A549 (cell line): ENCODE measurements around the gene GRID2. TPM values are rescaled to one million over a fixed set of nuclear protein-coding genes. Genes with fewer than 3 reads are reported as not detected.

Experiments
- ATAC-seq, 2 experiments: fragments of 200-7000 bp in 1 of 2; fragments of >200 bp in 1 of 2; cut with Nextera tagmentation in 1 of 2; cut with Tn5 transposase in 1 of 2; 3 replicates each; pipeline versions ENCODE4 v1.8.0 to v1.9.1; 2018 to 2020; ENCODE audit warnings: mild to moderate bottlenecking in 1 of 2, moderate library complexity in 1 of 2
- CTCF ChIA-PET: fragments of 300-600 bp; sonication (Branson Sonifier 250); formaldehyde crosslinking; extraction: SDS; loops from one replicate; lab custom pipeline; 2021; ENCODE audit warnings: antibody characterized with exemption, inconsistent platforms; lab: Yijun Ruan, JAX
- POLR2A ChIA-PET: fragments of 350-600 bp; formaldehyde crosslinking; extraction: SDS; loops from one replicate; lab custom pipeline; 2021; ENCODE audit warnings: antibody characterized with exemption, inconsistent platforms; lab: Yijun Ruan, JAX
- DNase-seq, 2 experiments: peaks; one replicate each; pipeline versions ENCODE4 v3.0.0 to v3.0.0-alpha.2; 2011 to 2016; ENCODE audit warnings: low read depth in 1 of 2, low spot score in 1 of 2
- FAIRE-seq: peaks from 2 replicates; lab custom pipeline; 2011; peaks lifted over from hg19 to GRCh38; lab: Jason Lieb, UNC
- H3K27ac ChIP-seq, 2 experiments: fragments of >200 bp; sonication (Bioruptor Twin); formaldehyde crosslinking; 3 replicates each; pipeline ENCODE4 v1.5.1; 2016 to 2017
- H3K4me1 ChIP-seq: fragments of >200 bp; sonication (Bioruptor Twin); formaldehyde crosslinking; 3 replicates; pipeline ENCODE4 v1.6.1; 2016
- H3K4me2 ChIP-seq: fragments of >200 bp; sonication (Bioruptor Twin); formaldehyde crosslinking; 3 replicates; pipeline ENCODE4 v1.6.1; 2016
- H3K4me3 ChIP-seq: fragments of >200 bp; sonication (Bioruptor Twin); formaldehyde crosslinking; 3 replicates; pipeline ENCODE4 v1.5.1; 2016
- H3K9me3 ChIP-seq: fragments of >200 bp; sonication (Bioruptor Twin); formaldehyde crosslinking; 3 replicates; pipeline ENCODE4 v1.6.1; 2016
- BCL3 ChIP-seq: fragments of >200 bp; sonication (Bioruptor Twin); formaldehyde crosslinking; IDR thresholded peaks from 3 replicates; pipeline ENCODE4 v1.6.1; 2016
- CBX2 ChIP-seq: fragments of 200-600 bp; sonication (generic); IDR thresholded peaks from 2 replicates; pipeline ENCODE4 v1.6.1; 2016; ENCODE audit warnings: low read depth, mild to moderate bottlenecking, borderline replicate concordance
- CEBPB ChIP-seq, 2 experiments: fragments of >200 bp in 1 of 2; sonication (Bioruptor Twin) in 1 of 2; formaldehyde crosslinking in 1 of 2; IDR thresholded peaks; 2 replicates each; pipeline ENCODE4 v1.6.1; 2012 to 2016
- CHD4 ChIP-seq: fragments of 200-600 bp; sonication (generic); IDR thresholded peaks from 2 replicates; pipeline ENCODE4 v1.6.1; 2016; ENCODE audit warnings: antibody characterized with exemption, mild to moderate bottlenecking, borderline replicate concordance
- EP300 ChIP-seq, 2 experiments: fragments of >200 bp; sonication (Bioruptor Twin); formaldehyde crosslinking; IDR thresholded peaks; 2 replicates in 1 of 2; 3 replicates in 1 of 2; pipeline ENCODE4 v1.6.1; 2016 to 2017
- FOSL2 ChIP-seq, 2 experiments: fragments of 450-650 bp in 1 of 2; fragments of >200 bp in 1 of 2; sonication (Bioruptor Twin) in 1 of 2; formaldehyde crosslinking; IDR thresholded peaks; 2 replicates each; pipeline versions ENCODE4 v1.5.0 to v1.6.1; 2016 to 2020; ENCODE audit warnings: mild to moderate bottlenecking in 1 of 2, moderate library complexity in 1 of 2
- HDAC2 ChIP-seq: fragments of 200-600 bp; sonication (generic); IDR thresholded peaks from 2 replicates; pipeline ENCODE4 v1.6.1; 2016
- HEYL ChIP-seq: fragments of 250-450 bp; sonication (Bioruptor Pico); IDR thresholded peaks from 2 replicates; pipeline ENCODE4 v1.8.0; 2021; ENCODE audit warnings: mild to moderate bottlenecking, moderate library complexity
- HOXB13 ChIP-seq: fragments of 250-450 bp; sonication (Bioruptor Pico); IDR thresholded peaks from 2 replicates; pipeline ENCODE4 v1.5.0; 2020; ENCODE audit warnings: low read depth, mild to moderate bottlenecking, moderate library complexity
- JUN ChIP-seq, 2 experiments: fragments of >200 bp; sonication (Bioruptor Twin); formaldehyde crosslinking; IDR thresholded peaks; 2 replicates in 1 of 2; 3 replicates in 1 of 2; pipeline ENCODE4 v1.6.1; 2016 to 2017
- MAFK ChIP-seq: fragments of 450-650 bp; IDR thresholded peaks from 2 replicates; pipeline ENCODE4 v1.6.1; 2014; ENCODE audit not compliant: partially characterized antibody
- NR3C1 ChIP-seq: fragments of >200 bp; sonication (Bioruptor Twin); formaldehyde crosslinking; IDR thresholded peaks from 3 replicates; pipeline ENCODE4 v1.6.1; 2017
- RFX5 ChIP-seq: fragments of 450-650 bp; IDR thresholded peaks from 2 replicates; pipeline ENCODE4 v1.7.1; 2014; ENCODE audit warnings: antibody characterized with exemption, mild to moderate bottlenecking, moderate library complexity
- RNF2 ChIP-seq: fragments of 200-600 bp; sonication (generic); IDR thresholded peaks from 2 replicates; pipeline ENCODE4 v1.6.1; 2016; ENCODE audit warnings: low read depth, mild to moderate bottlenecking, antibody characterized with exemption, moderate library complexity, borderline replicate concordance
- SREBF2 ChIP-seq: fragments of 450-650 bp; IDR thresholded peaks from 2 replicates; pipeline ENCODE4 v1.6.1; 2014; ENCODE audit warnings: mild to moderate bottlenecking, moderate library complexity
- TFCP2L1 ChIP-seq: fragments of 250-450 bp; sonication (Bioruptor Pico); IDR thresholded peaks from 2 replicates; pipeline ENCODE4 v1.5.0; 2021; ENCODE audit warnings: mild to moderate bottlenecking
- ZC3H11A ChIP-seq: fragments of 450-650 bp; IDR thresholded peaks from 2 replicates; pipeline ENCODE4 v1.6.1; 2014; ENCODE audit warnings: antibody characterized with exemption, mild to moderate bottlenecking
- ZNF302 ChIP-seq: fragments of 250-450 bp; sonication (Bioruptor Pico); IDR thresholded peaks from 2 replicates; pipeline ENCODE4 v1.9.0; 2021; ENCODE audit warnings: inconsistent platforms, mild to moderate bottlenecking, moderate library complexity
- WGBS: methylation state at CpG from one replicate; pipeline ENCODE4 v1.1.6; 2017; ENCODE audit errors: missing lambda C conversion rate; 5-methylcytosine and 5-hydroxymethylcytosine counted together
- polyA plus RNA-seq, 4 experiments: library from polyadenylated mRNA; depleted of rRNA in 3 of 4; stranded (reverse); fragments of >200 nt; fragmentation: RNase III in 1 of 4; extraction: RNeasy Plus Mini Kit Qiagen cat#74134 plus additional on column Dnase treatment in 1 of 4; gene quantifications; 2 replicates in 3 of 4; 3 replicates in 1 of 4; pipeline ENCODE4 v1.2.3, GENCODE V29; 2011 to 2017

GRID2 gene
- polyA plus RNA-seq, 2 of the 4 experiments (the other 2 are of a cell fraction) = not detected

GRCh38 chr4:92600638-92601037 lies 296.9 kb downstream of the GRID2 start (continued):
- no peak for TF ChIP-seq BCL3

- POLR2A ChIA-PET = no interaction called here
- CTCF ChIA-PET = no interaction called here
- ATAC-seq = no peak
- Histone ChIP-seq H3K9me3 (no peaks in the 10 kb centered on the region), H3K4me3 (no peak overlapping the region), H3K27ac (no peak overlapping the region), H3K4me1 (no peaks in the 10 kb centered on the region), H3K4me2 (no peak overlapping the region)
- TF ChIP-seq RFX5 = no peak
- no peak for TF ChIP-seq CHD4
- no peak for TF ChIP-seq BCL3
- no peak for TF ChIP-seq MAFK
- no peak for TF ChIP-seq FOSL2 (IDR thresholded peaks at IDR 0.05)
- no peak for TF ChIP-seq FOSL2 (CRISPR knock-in tag; IDR thresholded peaks at IDR 0.05)
- TF ChIP-seq HDAC2 = no peak
- no peak for TF ChIP-seq ZC3H11A
- TF ChIP-seq CEBPB (IDR thresholded peaks at IDR 0.05) = no peak
- no peak for TF ChIP-seq CBX2
- WGBS = 17% methylated on average over 2 of the region's 2 CpGs
- DNase-seq = no peak
- FAIRE-seq = no peak
Observed at GRCh38 chr4:92606227-92606626, 302.5 kb downstream of the GRID2 start.

- H3K4me2 ChIP-seq = no peak overlapping the region
- H3K4me3 ChIP-seq = no peak overlapping the region
- ChIA-PET POLR2A (no interaction called here), CTCF (no interaction called here)
- 0% methylated on average over 1 of the region's 1 CpG for WGBS
- FAIRE-seq (no peak), DNase-seq (no peak), ATAC-seq (no peak)
- H3K4me1 ChIP-seq = no peaks in the 10 kb centered on the region
- TF ChIP-seq HOXB13 (CRISPR knock-in tag) = no peak
- no peak for TF ChIP-seq SREBF2
- TF ChIP-seq ZNF302 = no peak
- TF ChIP-seq RNF2 = no peak
- no peak for TF ChIP-seq JUN (IDR thresholded peaks at IDR 0.05)
- TF ChIP-seq HEYL (CRISPR knock-in tag) = no peak
- no peak for TF ChIP-seq ZC3H11A
- H3K9me3 ChIP-seq = no peaks in the 10 kb centered on the region
- no peak overlapping the region for H3K27ac ChIP-seq
Observed at GRCh38 chr4:92615049-92615448, 311.3 kb downstream of the GRID2 start.

- whole genome bisulfite sequencing = 13% methylated on average over 2 of the region's 2 CpGs
- ATAC-seq (no peak), FAIRE-seq (no peak), DNase-seq (peak in 1 of 2 experiments; percentile 4)
- CTCF ChIA-PET = interaction anchor here (0.6 kb wide), 1 partner anchor 1009 kb away, joined by 3 read pairs; no protein-coding TSS in a partner anchor
- POLR2A ChIA-PET = no interaction called here
- Histone ChIP-seq H3K4me2 (no peak overlapping the region), H3K27ac (no peak overlapping the region), H3K9me3 (no peaks in the 10 kb centered on the region), H3K4me3 (no peak overlapping the region), H3K4me1 (no peaks in the 10 kb centered on the region)
- no peak for TF ChIP-seq HOXB13 (CRISPR knock-in tag)
- TF ChIP-seq RFX5 = no peak
- TF ChIP-seq NR3C1 = no peak
- no peak for TF ChIP-seq TFCP2L1 (CRISPR knock-in tag)
- TF ChIP-seq ZNF302 = no peak
- TF ChIP-seq RNF2 = no peak
- TF ChIP-seq EP300 (IDR thresholded peaks at IDR 0.05) = no peak
Observed at GRCh38 chr4:92618968-92619367, 315.2 kb downstream of the GRID2 start.
